Gastroesophageal sphincter (tissue), 3 donors: ENCODE measurements around the gene GLT8D1.

Experiments
- EP300 ChIP-seq: sonication (generic); formaldehyde crosslinking; IDR thresholded peaks from one replicate; pipeline ENCODE4 v1.6.1; 2017; ENCODE audit warnings: antibody characterized with exemption, mild to moderate bottlenecking
- POLR2A ChIP-seq, 2 donors: fragments of 450-650 bp; IDR thresholded peaks; one replicate each; pipeline ENCODE4 v1.6.1; 2017; ENCODE audit warnings: antibody characterized with exemption in 2 of 2, mild to moderate bottlenecking in 2 of 2, moderate library complexity in 1 of 2
- POLR2AphosphoS5 ChIP-seq: sonication (generic); formaldehyde crosslinking; IDR thresholded peaks from one replicate; pipeline ENCODE4 v1.6.1; 2017; ENCODE audit warnings: antibody characterized with exemption
- TF ChIP-seq, protein P1 (sequence below), 4 experiments: fragments of 200-600 bp in 2 of 4; fragments of 450-650 bp in 2 of 4; sonication (generic) in 1 of 4; IDR thresholded peaks; one replicate each; pipeline ENCODE4 v1.5.1; 2017 to 2019; ENCODE audit warnings: antibody characterized with exemption in 4 of 4, mild to moderate bottlenecking in 2 of 4, moderate library complexity in 2 of 4

DNA sequence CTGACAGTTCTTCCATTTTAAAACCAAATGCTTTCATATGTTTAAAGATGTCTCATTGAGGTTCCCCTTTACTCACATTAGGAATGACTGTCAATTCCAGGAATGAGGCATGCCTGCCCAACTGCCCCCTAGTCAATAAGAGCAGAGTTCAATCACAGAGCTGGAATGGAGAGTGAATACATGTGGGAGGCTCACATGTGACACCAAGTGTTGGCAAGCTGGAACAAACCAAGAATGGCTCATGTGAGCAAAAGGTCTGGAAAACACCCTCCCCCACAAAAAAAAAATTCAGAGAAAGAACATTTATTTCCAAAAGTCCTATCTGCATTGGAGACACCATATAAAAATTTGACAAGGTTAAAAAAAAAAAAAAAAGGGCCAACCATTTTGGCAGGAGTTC is 23.6 kb downstream of the GLT8D1 start:
- TF ChIP-seq POLR2A (IDR thresholded peaks at IDR 0.05): no peak
- TF ChIP-seq, protein P1, sequence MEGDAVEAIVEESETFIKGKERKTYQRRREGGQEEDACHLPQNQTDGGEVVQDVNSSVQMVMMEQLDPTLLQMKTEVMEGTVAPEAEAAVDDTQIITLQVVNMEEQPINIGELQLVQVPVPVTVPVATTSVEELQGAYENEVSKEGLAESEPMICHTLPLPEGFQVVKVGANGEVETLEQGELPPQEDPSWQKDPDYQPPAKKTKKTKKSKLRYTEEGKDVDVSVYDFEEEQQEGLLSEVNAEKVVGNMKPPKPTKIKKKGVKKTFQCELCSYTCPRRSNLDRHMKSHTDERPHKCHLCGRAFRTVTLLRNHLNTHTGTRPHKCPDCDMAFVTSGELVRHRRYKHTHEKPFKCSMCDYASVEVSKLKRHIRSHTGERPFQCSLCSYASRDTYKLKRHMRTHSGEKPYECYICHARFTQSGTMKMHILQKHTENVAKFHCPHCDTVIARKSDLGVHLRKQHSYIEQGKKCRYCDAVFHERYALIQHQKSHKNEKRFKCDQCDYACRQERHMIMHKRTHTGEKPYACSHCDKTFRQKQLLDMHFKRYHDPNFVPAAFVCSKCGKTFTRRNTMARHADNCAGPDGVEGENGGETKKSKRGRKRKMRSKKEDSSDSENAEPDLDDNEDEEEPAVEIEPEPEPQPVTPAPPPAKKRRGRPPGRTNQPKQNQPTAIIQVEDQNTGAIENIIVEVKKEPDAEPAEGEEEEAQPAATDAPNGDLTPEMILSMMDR (IDR thresholded peaks at IDR 0.05): no peak
- TF ChIP-seq POLR2AphosphoS5: peak; percentile 15
- no peak for TF ChIP-seq EP300
